ENCODE results near the gene LRRC36. TPM values are rescaled to one million over a fixed set of nuclear protein-coding genes. Genes with fewer than 3 reads are reported as not detected.

LRRC36 gene
- total RNA-seq, 4 donors from 2014 or later = 0.42 to 0.56 TPM; not detected in 2

GRCh38 chr16:67283039-67283825, 43.4 kb upstream of the LRRC36 start:
- peaks cover 20% of the 10 kb centered on the region for H3K4me1 ChIP-seq

GRCh38 chr16:67283826-67284555, 42.6 kb upstream of the LRRC36 start:
- WGBS = 91% methylated on average over 13 of the region's 21 CpGs

More at GRCh38 chr16:67283039-67283825, 43.4 kb upstream of the LRRC36 start:
- WGBS = 84% methylated on average over 7 of the region's 7 CpGs
- no peak for TF ChIP-seq CTCF (IDR thresholded peaks at IDR 0.05)
- no peak for TF ChIP-seq POLR2AphosphoS5 (IDR thresholded peaks at IDR 0.05)
- no peak for TF ChIP-seq EP300 (IDR thresholded peaks at IDR 0.05)
- no peak for TF ChIP-seq POLR2A (IDR thresholded peaks at IDR 0.05)
- Histone ChIP-seq H3K27me3 (no peaks in the 10 kb centered on the region), H3K9me3 (no peaks in the 10 kb centered on the region), H3K27ac (no peak overlapping the region), H3K4me3 (no peak overlapping the region), H3K36me3 (peaks cover 23% of the 10 kb centered on the region)
- no peak for DNase-seq (ENCODE audit: low spot score in 2 of 2)

GRCh38 chr16:67284699-67285646, 41.6 kb upstream of the LRRC36 start:
- no peaks in the 10 kb centered on the region for H3K27me3 ChIP-seq
- H3K27ac ChIP-seq = no peak overlapping the region
- TF ChIP-seq EP300 (IDR thresholded peaks at IDR 0.05) (no peak), POLR2A (IDR thresholded peaks at IDR 0.05) (no peak), CTCF (IDR thresholded peaks at IDR 0.05) (no peak), POLR2AphosphoS5 (IDR thresholded peaks at IDR 0.05) (no peak)
- H3K36me3 ChIP-seq = peaks cover 23% of the 10 kb centered on the region
- no peak overlapping the region for H3K4me3 ChIP-seq
- H3K9me3 ChIP-seq = no peaks in the 10 kb centered on the region
- WGBS = 96% methylated on average over 5 of the region's 34 CpGs
- DNase-seq (ENCODE audit: low spot score in 2 of 2) = no peak
- H3K4me1 ChIP-seq = peaks cover 6% of the 10 kb centered on the region

More at GRCh38 chr16:67283826-67284555, 42.6 kb upstream of the LRRC36 start:
- no peak for DNase-seq (ENCODE audit: low spot score in 2 of 2)
- Histone ChIP-seq H3K4me3 (no peak overlapping the region), H3K36me3 (peaks cover 23% of the 10 kb centered on the region), H3K27ac (no peak overlapping the region), H3K9me3 (no peaks in the 10 kb centered on the region), H3K4me1 (peaks cover 13% of the 10 kb centered on the region), H3K27me3 (no peaks in the 10 kb centered on the region)
- no peak for TF ChIP-seq EP300 (IDR thresholded peaks at IDR 0.05)
- no peak for TF ChIP-seq POLR2A (IDR thresholded peaks at IDR 0.05)
- TF ChIP-seq CTCF (IDR thresholded peaks at IDR 0.05) = no peak
- no peak for TF ChIP-seq POLR2AphosphoS5 (IDR thresholded peaks at IDR 0.05)

GRCh38 chr16:67286441-67287235, 40.0 kb upstream of the LRRC36 start:
- 94% methylated on average over 25 of the region's 28 CpGs for whole genome bisulfite sequencing
- DNase-seq (ENCODE audit: low spot score in 2 of 2) = no peak
- H3K4me3 ChIP-seq = no peak overlapping the region
- TF ChIP-seq POLR2A (IDR thresholded peaks at IDR 0.05) = no peak
- no peak for TF ChIP-seq POLR2AphosphoS5 (IDR thresholded peaks at IDR 0.05)
- TF ChIP-seq EP300 (IDR thresholded peaks at IDR 0.05) = no peak
- TF ChIP-seq CTCF (IDR thresholded peaks at IDR 0.05) = no peak
- H3K9me3 ChIP-seq = no peaks in the 10 kb centered on the region
- no peak overlapping the region for H3K27ac ChIP-seq
- no peaks in the 10 kb centered on the region for H3K27me3 ChIP-seq
- peaks cover 23% of the 10 kb centered on the region for H3K36me3 ChIP-seq
- H3K4me1 ChIP-seq = no peaks in the 10 kb centered on the region
